ENCODE results near the gene ANKRD49. TPM values are rescaled to one million over a fixed set of nuclear protein-coding genes. Genes with fewer than 3 reads are reported as not detected.

The ANKRD49 gene
- total RNA-seq = 10.1 TPM
- long read RNA-seq, transcript ANKRD49-210 (3 exons, 2,268 nt) = major isoform, 10 of 15 reads
- long read RNA-seq, partial matches to known transcripts = 0 of 15 reads
- long read RNA-seq, other reads (novel, unspliced or antisense) = 3 of 15 reads

- DNase-seq (ENCODE audit: low spot score) = peak; percentile 98
Measured at GRCh38 chr11:94493281-94494125, at the start of gene ANKRD49, which contains the start of gene MRE11. Gene ANKRD49, plus strand, starts transcription at chr11:94493984. Its CDS starts 2,710 bp downstream, at chr11:94496694. Gene MRE11, minus strand, starts transcription at chr11:94493844. Its CDS starts 1,043 bp downstream, at chr11:94492801.

GRCh38 chr11:94445641-94446040 is 48.1 kb upstream of the ANKRD49 start:
- no peak for DNase-seq (ENCODE audit: low spot score)

GRCh38 chr11:94447149-94447548 is 46.6 kb upstream of the ANKRD49 start:
- DNase-seq (ENCODE audit: low spot score) = no peak

GRCh38 chr11:94449029-94449428 is 44.8 kb upstream of the ANKRD49 start:
- no peak for DNase-seq (ENCODE audit: low spot score)

GRCh38 chr11:94449437-94449836 is 44.3 kb upstream of the ANKRD49 start:
- DNase-seq (ENCODE audit: low spot score) = no peak

- DNase-seq (ENCODE audit: low spot score) = no peak
Measured at GRCh38 chr11:94450048-94450447, 43.7 kb upstream of the ANKRD49 start.

GRCh38 chr11:94452988-94453387 is 40.8 kb upstream of the ANKRD49 start:
- no peak for DNase-seq (ENCODE audit: low spot score)

GRCh38 chr11:94454301-94454700 is 39.5 kb upstream of the ANKRD49 start:
- DNase-seq (ENCODE audit: low spot score) = no peak

GRCh38 chr11:94455861-94456260 is 37.9 kb upstream of the ANKRD49 start:
- DNase-seq (ENCODE audit: low spot score) = no peak

GRCh38 chr11:94457118-94458029 is 36.4 kb upstream of the ANKRD49 start:
- DNase-seq (ENCODE audit: low spot score) = no peak

- no peak for DNase-seq (ENCODE audit: low spot score)
Measured at GRCh38 chr11:94459576-94459975, 34.2 kb upstream of the ANKRD49 start.

GRCh38 chr11:94469416-94469815 is 24.4 kb upstream of the ANKRD49 start:
- no peak for DNase-seq (ENCODE audit: low spot score)

- no peak for DNase-seq (ENCODE audit: low spot score)
Measured at GRCh38 chr11:94472916-94473799, 20.6 kb upstream of the ANKRD49 start.

GRCh38 chr11:94477624-94478023 is 16.2 kb upstream of the ANKRD49 start:
- no peak for DNase-seq (ENCODE audit: low spot score)

GRCh38 chr11:94481342-94481741 is 12.4 kb upstream of the ANKRD49 start:
- DNase-seq (ENCODE audit: low spot score) = no peak

GRCh38 chr11:94486068-94486467 is 7.7 kb upstream of the ANKRD49 start:
- DNase-seq (ENCODE audit: low spot score) = no peak

- DNase-seq (ENCODE audit: low spot score) = no peak
Measured at GRCh38 chr11:94494126-94494680, 419 bp downstream of the ANKRD49 start.

GRCh38 chr11:94500181-94500580 is 6.4 kb downstream of the ANKRD49 start:
- no peak for DNase-seq (ENCODE audit: low spot score)

- DNase-seq (ENCODE audit: low spot score) = no peak
Measured at GRCh38 chr11:94501522-94501921, 7.7 kb downstream of the ANKRD49 start.

GRCh38 chr11:94504689-94505293 is 11.0 kb downstream of the ANKRD49 start:
- no peak for DNase-seq (ENCODE audit: low spot score)

All from mesenteric fat pad (tissue), 1 donor.